ENCODE measurements around the gene TDG.

Gene TDG

DNA sequence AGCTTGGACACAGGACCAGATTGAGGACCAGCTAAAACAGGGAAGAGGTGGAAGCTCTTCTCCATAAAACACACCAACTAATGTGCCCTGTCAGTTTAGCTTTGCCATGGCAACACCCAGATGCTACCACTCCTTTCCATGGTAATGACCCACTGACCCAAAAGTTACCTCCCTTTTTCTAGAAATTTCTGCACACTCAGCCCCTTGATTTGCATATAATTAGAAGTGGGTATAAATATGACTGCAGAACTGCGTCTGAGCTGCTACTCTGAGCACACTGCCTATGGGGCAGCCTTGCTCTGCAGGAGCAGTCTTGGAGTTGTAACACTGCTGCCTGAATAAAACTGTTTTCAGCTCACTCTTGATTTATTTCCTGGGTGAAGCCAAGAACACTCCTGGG, 3.2 kb upstream of the TDG start:
- no peaks in the 10 kb centered on the region for H3K27me3 ChIP-seq (ENCODE audit: low read depth, low read length)
- H3K4me3 ChIP-seq (ENCODE audit: low read depth in 1 of 2, low read length in 2 of 2): no peak overlapping the region
- H3K9me3 ChIP-seq (ENCODE audit: control insufficient read depth in 1 of 2, low read length in 2 of 2): no peaks in the 10 kb centered on the region
- no peak overlapping the region for H3K27ac ChIP-seq (ENCODE audit: low read length)
- H3K4me1 ChIP-seq (ENCODE audit: control insufficient read depth in 1 of 2, insufficient read depth in 2 of 2, low read length in 2 of 2): peaks cover 7 to 25% of the 10 kb centered on the region in 2 donors
- H3K36me3 ChIP-seq (ENCODE audit: control insufficient read depth in 1 of 2, insufficient read depth in 2 of 2, low read length in 2 of 2): no peaks in the 10 kb centered on the region

DNA sequence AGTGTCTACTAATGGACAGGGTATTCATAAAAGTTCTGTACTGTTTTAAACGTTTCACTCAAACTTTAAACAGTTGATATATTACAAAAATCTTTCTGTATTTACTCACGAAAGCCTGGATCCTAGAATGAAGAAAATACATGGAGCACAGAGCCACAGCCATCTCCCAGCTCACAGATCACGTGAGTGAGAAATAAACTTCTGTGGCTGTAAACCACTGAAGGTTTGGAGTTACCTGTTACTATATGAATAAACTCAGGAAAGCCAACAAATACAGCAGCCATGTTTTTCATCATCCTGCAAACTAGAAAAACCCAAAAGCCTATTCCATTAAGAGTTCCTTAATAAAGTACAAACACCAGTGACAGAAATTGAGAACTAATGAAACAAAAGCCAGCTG, 867 bp upstream of the TDG start:
- Histone ChIP-seq H3K4me3 (ENCODE audit: low read depth in 1 of 2, low read length in 2 of 2) (peak overlapping the region; percentile 77 to 88), H3K27me3 (ENCODE audit: low read depth, low read length) (no peaks in the 10 kb centered on the region), H3K9me3 (ENCODE audit: control insufficient read depth in 1 of 2, low read length in 2 of 2) (no peaks in the 10 kb centered on the region), H3K27ac (ENCODE audit: low read length) (peak overlapping the region; percentile 99), H3K36me3 (ENCODE audit: control insufficient read depth in 1 of 2, insufficient read depth in 2 of 2, low read length in 2 of 2) (peaks cover 0 to 3% of the 10 kb centered on the region in 2 donors), H3K4me1 (ENCODE audit: control insufficient read depth in 1 of 2, insufficient read depth in 2 of 2, low read length in 2 of 2) (peaks cover 7 to 32% of the 10 kb centered on the region in 2 donors)

DNA sequence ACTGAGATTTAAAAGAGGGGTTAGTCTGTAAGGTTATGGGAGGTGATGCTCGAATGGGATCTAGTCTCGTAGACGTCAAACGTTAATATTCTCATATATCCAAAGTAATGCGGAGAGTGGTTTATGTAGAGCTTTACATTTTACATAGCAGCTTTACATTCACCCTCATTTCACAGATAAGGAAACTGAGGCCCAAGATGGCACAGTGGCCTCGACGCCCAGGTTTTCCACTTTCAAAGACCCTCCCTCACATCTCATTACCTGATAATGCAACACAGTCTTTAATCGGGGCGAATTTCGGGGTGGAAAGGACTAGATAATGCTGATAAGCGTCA, 450 bp upstream of the TDG start:
- Histone ChIP-seq H3K4me3 (ENCODE audit: low read depth in 1 of 2, low read length in 2 of 2) (peak overlapping the region; percentile 77 to 88), H3K4me1 (ENCODE audit: control insufficient read depth in 1 of 2, insufficient read depth in 2 of 2, low read length in 2 of 2) (peaks cover 7 to 32% of the 10 kb centered on the region in 2 donors), H3K27ac (ENCODE audit: low read length) (peak overlapping the region; percentile 99), H3K9me3 (ENCODE audit: control insufficient read depth in 1 of 2, low read length in 2 of 2) (no peaks in the 10 kb centered on the region), H3K27me3 (ENCODE audit: low read depth, low read length) (no peaks in the 10 kb centered on the region), H3K36me3 (ENCODE audit: control insufficient read depth in 1 of 2, insufficient read depth in 2 of 2, low read length in 2 of 2) (peaks cover 0 to 3% of the 10 kb centered on the region in 2 donors)

DNA sequence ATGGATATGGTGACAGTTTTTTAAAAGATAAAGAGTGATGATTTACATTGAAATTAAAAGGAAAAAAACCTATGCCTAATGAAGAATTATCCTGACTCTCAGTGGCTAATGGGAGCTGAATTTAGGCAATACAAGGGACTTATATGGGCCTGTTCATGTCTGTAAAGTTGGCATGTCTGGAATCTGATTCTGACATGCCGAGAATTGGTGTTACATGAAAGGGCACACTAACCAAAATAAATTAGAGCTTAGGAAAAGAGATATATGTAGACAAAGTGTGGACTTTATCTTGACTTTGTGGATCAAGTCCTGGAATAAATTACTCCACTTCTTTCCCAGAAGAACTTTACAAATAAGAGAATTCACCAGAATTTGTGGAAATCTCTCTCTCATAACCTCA, 1.1 kb downstream of the TDG start:
- no peaks in the 10 kb centered on the region for H3K9me3 ChIP-seq (ENCODE audit: control insufficient read depth in 1 of 2, low read length in 2 of 2)
- H3K27me3 ChIP-seq (ENCODE audit: low read depth, low read length): no peaks in the 10 kb centered on the region
- H3K36me3 ChIP-seq (ENCODE audit: control insufficient read depth in 1 of 2, insufficient read depth in 2 of 2, low read length in 2 of 2): peaks cover 0 to 3% of the 10 kb centered on the region in 2 donors
- peak overlapping the region; percentile 77 to 88 for H3K4me3 ChIP-seq (ENCODE audit: low read depth in 1 of 2, low read length in 2 of 2)
- H3K4me1 ChIP-seq (ENCODE audit: control insufficient read depth in 1 of 2, insufficient read depth in 2 of 2, low read length in 2 of 2): peaks cover 7 to 32% of the 10 kb centered on the region in 2 donors
- H3K27ac ChIP-seq (ENCODE audit: low read length): peak overlapping the region; percentile 99

DNA sequence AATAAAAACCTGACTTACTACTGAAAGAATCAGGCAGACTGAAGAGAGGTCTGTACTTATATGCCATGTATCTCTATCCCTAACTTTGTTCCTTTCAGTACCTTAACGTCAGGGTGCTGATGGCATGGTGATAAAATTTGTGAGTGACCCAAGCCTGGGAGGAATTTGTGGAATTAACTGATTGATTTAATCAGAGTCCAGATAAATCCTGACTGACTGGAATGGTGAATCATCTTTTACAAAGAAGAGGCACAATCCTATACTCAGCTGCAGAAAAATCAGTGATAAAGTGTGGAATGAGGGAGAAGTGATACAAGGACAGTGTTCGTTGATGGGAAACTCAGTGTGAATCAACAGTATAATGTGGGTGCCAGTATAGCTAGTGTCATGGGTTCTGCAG, 3.7 kb downstream of the TDG start:
- Histone ChIP-seq H3K36me3 (ENCODE audit: control insufficient read depth in 1 of 2, insufficient read depth in 2 of 2, low read length in 2 of 2) (peaks cover 0 to 3% of the 10 kb centered on the region in 2 donors), H3K4me3 (ENCODE audit: low read depth in 1 of 2, low read length in 2 of 2) (no peak overlapping the region), H3K4me1 (ENCODE audit: control insufficient read depth in 1 of 2, insufficient read depth in 2 of 2, low read length in 2 of 2) (peaks cover 5 to 24% of the 10 kb centered on the region in 2 donors), H3K27me3 (ENCODE audit: low read depth, low read length) (no peaks in the 10 kb centered on the region), H3K27ac (ENCODE audit: low read length) (peak overlapping the region; percentile 10), H3K9me3 (ENCODE audit: control insufficient read depth in 1 of 2, low read length in 2 of 2) (no peaks in the 10 kb centered on the region)

DNA sequence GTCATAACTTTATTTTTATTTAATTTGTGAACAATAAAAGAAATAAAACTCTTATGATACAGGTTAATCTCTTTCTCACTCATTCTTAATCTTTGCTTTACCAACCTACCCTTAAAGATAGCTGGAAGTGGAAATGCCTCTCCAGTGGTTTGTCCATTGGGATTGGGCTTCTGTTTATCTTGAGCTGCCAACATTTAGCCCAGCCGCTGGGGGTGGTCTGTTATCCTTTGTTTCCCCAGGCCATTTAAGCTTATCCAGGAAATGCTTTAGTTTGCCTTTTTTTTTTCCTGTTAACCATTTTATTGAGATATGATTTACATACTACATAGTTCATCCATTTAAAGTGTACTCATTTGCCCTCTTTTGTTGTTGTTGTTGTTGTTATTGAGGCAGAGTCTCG, 8.2 kb downstream of the TDG start:
- Histone ChIP-seq H3K4me1 (ENCODE audit: control insufficient read depth in 1 of 2, insufficient read depth in 2 of 2, low read length in 2 of 2) (no peaks in the 10 kb centered on the region), H3K27ac (ENCODE audit: low read length) (no peak overlapping the region), H3K27me3 (ENCODE audit: low read depth, low read length) (no peaks in the 10 kb centered on the region), H3K4me3 (ENCODE audit: low read depth in 1 of 2, low read length in 2 of 2) (no peak overlapping the region), H3K36me3 (ENCODE audit: control insufficient read depth in 1 of 2, insufficient read depth in 2 of 2, low read length in 2 of 2) (peaks cover 4 to 16% of the 10 kb centered on the region in 2 donors), H3K9me3 (ENCODE audit: control insufficient read depth in 1 of 2, low read length in 2 of 2) (no peaks in the 10 kb centered on the region)

DNA sequence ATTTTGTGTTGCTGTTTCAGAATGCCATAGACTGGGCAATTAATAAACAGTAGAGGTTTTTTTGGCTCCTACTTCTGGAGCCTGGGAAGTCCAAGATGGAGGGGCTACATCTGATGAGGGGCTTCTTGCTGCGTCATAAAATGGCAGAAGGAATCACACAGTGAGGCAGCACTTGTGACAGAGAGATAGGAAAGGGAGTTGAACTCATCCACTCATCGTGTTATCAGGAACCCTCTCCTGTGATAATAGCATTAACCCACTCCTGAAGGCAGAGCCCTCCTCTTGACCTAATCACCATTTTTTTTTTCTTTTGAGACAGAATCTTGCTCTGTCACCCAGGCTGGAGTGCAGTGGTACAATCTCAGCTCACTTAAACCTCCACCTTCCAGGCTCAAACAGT, 9.7 kb downstream of the TDG start:
- Histone ChIP-seq H3K36me3 (ENCODE audit: control insufficient read depth in 1 of 2, insufficient read depth in 2 of 2, low read length in 2 of 2) (peaks cover 8 to 22% of the 10 kb centered on the region in 2 donors), H3K4me1 (ENCODE audit: control insufficient read depth in 1 of 2, insufficient read depth in 2 of 2, low read length in 2 of 2) (no peaks in the 10 kb centered on the region), H3K27ac (ENCODE audit: low read length) (no peak overlapping the region), H3K27me3 (ENCODE audit: low read depth, low read length) (no peaks in the 10 kb centered on the region), H3K9me3 (ENCODE audit: control insufficient read depth in 1 of 2, low read length in 2 of 2) (no peaks in the 10 kb centered on the region), H3K4me3 (ENCODE audit: low read depth in 1 of 2, low read length in 2 of 2) (no peak overlapping the region)

DNA sequence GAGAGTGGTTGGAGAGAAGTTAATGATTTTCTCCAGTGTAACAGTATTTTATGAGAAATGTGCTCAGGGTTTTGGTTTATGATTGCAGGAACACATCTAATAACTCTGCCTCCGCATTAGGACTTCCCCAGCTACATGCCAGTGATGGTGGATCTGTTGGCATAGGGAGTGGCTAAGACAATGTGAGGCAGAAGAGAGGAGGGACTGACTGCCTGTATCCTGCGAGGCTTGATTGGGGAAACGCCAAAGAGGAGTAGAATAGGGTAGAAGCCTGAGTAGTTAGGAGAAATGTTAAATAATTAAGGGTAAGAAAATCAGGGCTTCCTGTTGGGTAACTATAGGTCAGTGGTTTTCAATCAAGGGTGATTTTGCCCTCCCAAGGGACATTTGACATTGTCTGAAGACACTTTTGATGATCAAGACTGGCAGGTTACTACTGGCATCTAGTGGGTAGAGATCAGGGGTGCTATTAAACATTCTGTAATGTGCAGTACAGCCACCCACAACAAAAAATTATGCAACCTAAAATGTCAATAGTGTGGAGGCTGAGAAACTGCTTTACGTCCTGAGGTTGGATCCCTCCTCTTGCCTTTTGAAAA, 12.8 kb downstream of the TDG start:
- Histone ChIP-seq H3K4me1 (ENCODE audit: control insufficient read depth in 1 of 2, insufficient read depth in 2 of 2, low read length in 2 of 2) (no peaks in the 10 kb centered on the region), H3K9me3 (ENCODE audit: control insufficient read depth in 1 of 2, low read length in 2 of 2) (no peaks in the 10 kb centered on the region), H3K4me3 (ENCODE audit: low read depth in 1 of 2, low read length in 2 of 2) (no peak overlapping the region), H3K27me3 (ENCODE audit: low read depth, low read length) (no peaks in the 10 kb centered on the region), H3K36me3 (ENCODE audit: control insufficient read depth in 1 of 2, insufficient read depth in 2 of 2, low read length in 2 of 2) (peaks cover 17 to 45% of the 10 kb centered on the region in 2 donors), H3K27ac (ENCODE audit: low read length) (no peak overlapping the region)

DNA sequence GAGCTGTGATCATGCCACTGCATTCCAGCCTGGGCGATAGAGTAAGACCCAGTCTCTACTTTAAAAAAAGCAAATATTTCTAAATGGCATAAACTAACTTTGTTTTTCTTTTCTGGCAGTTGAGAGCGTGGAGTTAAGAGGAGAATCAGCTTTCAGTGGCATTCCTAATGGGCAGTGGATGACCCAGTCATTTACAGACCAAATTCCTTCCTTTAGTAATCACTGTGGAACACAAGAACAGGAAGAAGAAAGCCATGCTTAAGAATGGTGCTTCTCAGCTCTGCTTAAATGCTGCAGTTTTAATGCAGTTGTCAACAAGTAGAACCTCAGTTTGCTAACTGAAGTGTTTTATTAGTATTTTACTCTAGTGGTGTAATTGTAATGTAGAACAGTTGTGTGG, 21.2 kb downstream of the TDG start:
- Histone ChIP-seq H3K27me3 (ENCODE audit: low read depth, low read length) (no peaks in the 10 kb centered on the region), H3K4me1 (ENCODE audit: control insufficient read depth in 1 of 2, insufficient read depth in 2 of 2, low read length in 2 of 2) (no peaks in the 10 kb centered on the region), H3K27ac (ENCODE audit: low read length) (no peak overlapping the region), H3K4me3 (ENCODE audit: low read depth in 1 of 2, low read length in 2 of 2) (no peak overlapping the region), H3K36me3 (ENCODE audit: control insufficient read depth in 1 of 2, insufficient read depth in 2 of 2, low read length in 2 of 2) (peaks cover 26 to 37% of the 10 kb centered on the region in 2 donors), H3K9me3 (ENCODE audit: control insufficient read depth in 1 of 2, low read length in 2 of 2) (no peaks in the 10 kb centered on the region)

DNA sequence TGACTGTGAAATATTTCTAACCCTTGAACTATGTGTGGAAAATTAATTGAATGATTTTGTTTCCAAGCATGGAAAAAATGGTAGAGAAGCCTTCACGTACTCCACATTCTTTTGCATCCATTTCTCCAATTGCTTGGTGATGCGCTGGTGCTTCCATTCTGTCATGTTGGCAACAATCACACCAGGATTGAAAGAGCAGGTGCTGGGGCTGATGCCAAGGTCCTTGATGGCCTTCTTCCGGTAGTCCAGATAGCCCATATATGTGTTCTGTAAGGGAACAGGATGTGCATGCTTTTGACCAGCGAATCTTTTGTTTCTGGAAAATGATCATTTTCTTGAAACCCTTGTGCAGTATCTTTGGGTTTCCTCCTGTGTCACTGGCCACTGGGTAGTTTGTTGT, 28.6 kb downstream of the TDG start:
- Histone ChIP-seq H3K9me3 (ENCODE audit: control insufficient read depth in 1 of 2, low read length in 2 of 2) (no peaks in the 10 kb centered on the region), H3K4me3 (ENCODE audit: low read depth in 1 of 2, low read length in 2 of 2) (no peak overlapping the region), H3K27me3 (ENCODE audit: low read depth, low read length) (no peaks in the 10 kb centered on the region), H3K27ac (ENCODE audit: low read length) (no peak overlapping the region), H3K4me1 (ENCODE audit: control insufficient read depth in 1 of 2, insufficient read depth in 2 of 2, low read length in 2 of 2) (no peaks in the 10 kb centered on the region), H3K36me3 (ENCODE audit: control insufficient read depth in 1 of 2, insufficient read depth in 2 of 2, low read length in 2 of 2) (peaks cover 0 to under 1% of the 10 kb centered on the region in 2 donors)

DNA sequence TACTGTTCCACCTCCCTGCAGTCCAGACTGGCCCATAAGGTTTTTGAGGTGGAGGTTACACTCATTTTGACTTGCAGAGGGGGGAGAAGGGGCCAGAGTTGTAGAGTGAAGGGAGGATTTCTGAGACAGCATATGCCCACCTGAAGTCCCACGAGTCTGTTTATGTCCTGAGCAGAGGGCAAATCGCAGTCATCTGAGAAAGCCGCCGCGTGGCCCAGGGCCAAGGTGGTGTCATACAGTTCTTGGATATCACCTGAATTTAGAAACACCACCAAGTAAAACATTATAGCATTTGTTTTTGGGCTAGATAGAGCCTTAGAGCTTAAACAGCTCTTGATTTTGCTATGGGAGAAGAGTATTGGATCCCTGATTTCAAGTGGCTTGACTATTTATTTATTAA, 30.9 kb downstream of the TDG start:
- no peak overlapping the region for H3K27ac ChIP-seq (ENCODE audit: low read length)

DNA sequence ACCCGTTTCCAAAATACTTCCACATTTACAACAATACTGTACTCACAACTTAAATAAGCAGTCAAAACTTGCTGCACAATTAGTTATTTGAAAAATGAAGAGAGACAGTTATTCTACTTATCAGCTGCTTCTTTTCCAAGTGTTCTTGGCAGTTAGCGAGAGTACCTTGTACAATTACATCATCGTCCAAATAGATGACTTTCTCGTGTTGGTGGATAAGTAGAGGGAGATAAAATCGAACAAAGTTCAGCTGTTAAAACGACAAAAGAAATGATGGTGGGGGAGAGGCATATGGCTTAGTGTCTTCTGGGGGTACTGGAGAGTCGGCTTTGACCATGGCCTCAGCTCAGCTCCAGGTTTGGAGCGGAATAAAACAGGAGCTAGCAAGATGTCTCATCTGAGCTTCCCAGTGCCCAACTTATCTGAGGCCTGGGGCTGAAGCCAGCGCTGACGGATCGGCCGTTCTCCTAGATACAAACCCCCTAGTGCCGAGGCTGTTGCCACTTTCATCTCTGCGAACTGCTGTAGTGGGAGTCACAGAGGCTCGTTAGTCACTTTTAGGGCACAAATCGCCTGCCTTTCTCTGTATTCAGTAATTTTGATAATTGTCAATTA, 31.7 kb downstream of the TDG start:
- H3K27ac ChIP-seq (ENCODE audit: low read length): no peak overlapping the region
- H3K4me3 ChIP-seq (ENCODE audit: low read depth in 1 of 2, low read length in 2 of 2): no peak overlapping the region
- H3K4me1 ChIP-seq (ENCODE audit: control insufficient read depth in 1 of 2, insufficient read depth in 2 of 2, low read length in 2 of 2): no peaks in the 10 kb centered on the region
- no peaks in the 10 kb centered on the region for H3K27me3 ChIP-seq (ENCODE audit: low read depth, low read length)
- no peaks in the 10 kb centered on the region for H3K36me3 ChIP-seq (ENCODE audit: control insufficient read depth in 1 of 2, insufficient read depth in 2 of 2, low read length in 2 of 2)
- no peaks in the 10 kb centered on the region for H3K9me3 ChIP-seq (ENCODE audit: control insufficient read depth in 1 of 2, low read length in 2 of 2)

More for the DNA sequence above, 30.9 kb downstream of the TDG start:
- H3K27me3 ChIP-seq (ENCODE audit: low read depth, low read length): no peaks in the 10 kb centered on the region
- no peak overlapping the region for H3K4me3 ChIP-seq (ENCODE audit: low read depth in 1 of 2, low read length in 2 of 2)
- H3K9me3 ChIP-seq (ENCODE audit: control insufficient read depth in 1 of 2, low read length in 2 of 2): no peaks in the 10 kb centered on the region
- no peaks in the 10 kb centered on the region for H3K4me1 ChIP-seq (ENCODE audit: control insufficient read depth in 1 of 2, insufficient read depth in 2 of 2, low read length in 2 of 2)
- H3K36me3 ChIP-seq (ENCODE audit: control insufficient read depth in 1 of 2, insufficient read depth in 2 of 2, low read length in 2 of 2): no peaks in the 10 kb centered on the region
